ENCODE results near the gene SLC25A2.
"Not testable (repeated sequence)": the region's sequence is repeated elsewhere in the genome, so short reads cannot be mapped to it uniquely, and the experiment has no call there.

- TF ChIP-seq POLR2AphosphoS5, CTCF (IDR thresholded peaks at IDR 0.05): not testable (repeated sequence)
Measured at GRCh38 chr5:141346017-141346416, 42.2 kb upstream of the SLC25A2 start.

Data from upper lobe of left lung (tissue), 4 donors.